GM19467 (cell line): ENCODE results near the gene LTBP1.

ENCODE experiments used
- ATAC-seq: cut with Tn5 transposase; IDR thresholded peaks from one replicate; pipeline ENCODE4 v1.9.1; 2021; ENCODE audit warnings: mild to moderate bottlenecking, moderate library complexity; ENCODE audit not compliant: unreplicated experiment

LTBP1 gene

DNA sequence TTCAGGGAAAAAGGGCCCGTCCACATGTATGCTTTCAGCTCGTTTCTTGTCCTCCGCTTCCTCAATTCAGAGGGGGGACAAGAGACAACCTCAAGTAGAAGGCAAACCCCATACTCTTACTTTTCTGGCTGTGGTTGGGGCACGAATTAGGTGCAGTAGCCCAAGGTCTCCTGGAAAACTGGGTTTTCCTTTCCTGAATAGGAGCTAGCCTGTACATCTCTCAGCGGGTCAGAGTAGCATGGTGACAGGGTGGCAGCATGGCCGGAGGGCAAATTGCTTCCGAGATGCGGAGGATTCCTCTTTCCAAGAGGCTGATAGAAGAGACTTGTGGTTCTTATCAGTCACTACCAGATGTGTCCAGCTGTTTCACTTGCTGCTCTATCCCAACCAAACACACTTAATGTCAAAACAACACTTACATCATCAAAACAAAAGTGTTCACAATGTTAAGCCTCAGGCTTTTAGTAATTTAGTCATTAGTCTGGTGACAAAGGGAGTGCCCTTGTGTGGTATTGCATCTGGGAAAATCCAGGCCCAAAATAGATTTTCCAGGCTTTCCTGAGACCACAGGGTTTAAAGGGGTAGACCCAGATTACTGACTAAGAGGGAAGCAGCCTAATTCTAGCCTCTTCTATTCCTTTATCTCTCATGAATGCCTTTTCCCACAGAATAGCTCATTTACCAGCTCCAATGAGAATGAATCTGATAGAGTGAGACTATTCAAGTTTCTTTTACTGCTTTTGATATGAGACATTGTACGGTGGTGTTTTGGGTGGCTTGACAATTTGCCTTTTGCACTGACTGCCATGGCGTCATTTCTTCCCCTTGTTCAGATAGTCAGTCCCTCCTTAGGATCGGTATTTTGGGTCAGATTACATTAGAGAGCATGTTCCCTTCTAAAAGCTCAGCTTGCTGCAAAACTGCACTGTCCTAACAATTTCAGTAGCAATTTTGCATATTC lies 162.0 kb downstream of the LTBP1 start:
- no peak for ATAC-seq

DNA sequence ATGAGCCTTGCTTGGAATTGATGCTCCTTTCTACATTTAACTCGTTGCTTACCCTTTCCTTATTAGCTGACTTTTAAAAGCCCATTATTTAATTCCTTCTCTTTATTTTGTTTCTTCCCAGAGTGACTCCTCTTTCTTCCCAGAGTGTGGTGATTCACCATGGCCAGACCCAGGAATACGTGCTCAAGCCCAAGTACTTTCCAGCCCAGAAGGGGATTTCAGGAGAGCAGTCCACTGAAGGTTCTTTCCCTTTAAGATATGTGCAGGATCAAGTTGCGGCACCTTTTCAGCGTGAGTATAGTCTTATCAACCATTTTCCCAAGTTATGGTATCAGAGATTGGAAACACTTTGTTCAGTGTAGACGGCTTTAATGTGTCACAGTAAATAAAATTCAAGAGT lies 163.7 kb downstream of the LTBP1 start:
- ATAC-seq = no peak

DNA sequence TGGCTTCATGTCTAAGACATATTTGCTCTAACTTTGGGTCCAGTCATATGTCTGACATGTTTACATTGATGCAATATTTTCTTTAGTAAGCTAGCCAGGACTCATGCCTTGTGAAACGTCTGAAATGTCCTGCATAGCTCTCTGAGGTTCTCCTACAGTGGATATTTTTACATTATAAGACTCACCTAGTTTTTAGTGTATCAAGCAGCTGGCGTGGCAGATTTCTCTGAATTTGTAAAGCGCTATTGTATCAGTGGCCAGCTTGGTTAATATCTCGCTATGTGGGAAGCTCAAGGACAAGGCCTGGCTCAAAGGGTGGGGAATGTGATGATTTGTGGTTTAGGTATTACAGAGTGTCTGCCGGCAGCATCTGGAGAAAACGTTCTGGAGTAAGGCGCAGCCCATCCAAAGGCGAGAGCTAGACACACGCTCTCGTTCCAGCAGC lies 164.3 kb downstream of the LTBP1 start:
- ATAC-seq = no peak

DNA sequence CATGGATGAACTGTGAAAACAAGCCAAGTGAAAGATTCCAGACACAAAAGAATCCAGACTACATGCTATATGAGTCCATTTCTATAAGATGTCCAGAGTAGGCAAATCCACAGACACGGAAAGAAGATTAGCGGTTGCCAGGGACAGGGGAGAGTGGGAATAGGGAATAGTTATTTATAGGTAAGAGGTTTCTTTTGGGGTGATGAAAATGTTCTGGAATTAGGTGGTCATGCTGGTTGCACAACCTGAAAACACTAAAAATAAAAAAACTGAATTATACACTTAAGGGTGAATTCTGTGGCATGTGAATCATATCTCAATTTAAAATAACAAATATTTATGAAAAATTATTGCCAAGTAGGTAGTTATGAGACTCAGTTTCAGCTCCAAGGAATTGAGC lies 168.4 kb downstream of the LTBP1 start:
- no peak for ATAC-seq

DNA sequence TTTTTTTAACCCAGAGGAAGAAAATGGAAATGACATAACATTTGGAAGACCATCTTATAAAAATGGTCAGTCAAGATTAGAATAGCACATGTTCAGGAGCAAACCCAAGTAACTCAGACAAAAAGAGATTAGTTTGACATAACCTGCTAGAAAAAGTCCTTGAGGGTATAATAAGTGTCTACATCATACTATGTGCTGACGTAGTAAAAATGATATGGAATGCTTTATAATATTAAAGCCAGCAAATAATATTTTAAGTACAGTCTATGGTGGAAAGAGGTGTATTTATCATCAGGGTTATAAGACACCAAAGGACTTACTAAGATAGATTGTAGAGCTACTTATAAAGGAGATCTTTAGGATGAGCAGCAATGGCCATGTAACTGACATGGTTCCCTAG lies 169.0 kb downstream of the LTBP1 start:
- ATAC-seq = no peak

DNA sequence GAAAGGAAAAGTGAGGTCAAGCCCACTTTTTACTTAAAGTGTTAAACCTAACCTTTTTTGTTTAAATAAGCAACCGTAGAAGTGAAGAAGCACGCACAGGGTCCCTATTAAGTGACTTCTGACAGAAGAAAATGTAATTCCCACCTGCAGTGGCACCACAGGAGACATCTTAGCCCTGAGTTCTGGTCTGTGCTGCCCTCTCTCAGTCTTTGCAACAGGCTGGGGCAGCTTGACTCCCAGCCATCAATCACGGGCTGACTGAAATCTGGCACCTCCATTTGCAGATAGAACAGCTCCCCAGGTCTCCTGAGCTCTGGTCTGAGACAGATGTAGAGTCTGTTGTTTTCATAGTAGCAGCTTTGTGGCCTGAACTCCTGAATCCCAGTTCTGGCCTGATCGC lies 170.0 kb downstream of the LTBP1 start:
- ATAC-seq = no peak

DNA sequence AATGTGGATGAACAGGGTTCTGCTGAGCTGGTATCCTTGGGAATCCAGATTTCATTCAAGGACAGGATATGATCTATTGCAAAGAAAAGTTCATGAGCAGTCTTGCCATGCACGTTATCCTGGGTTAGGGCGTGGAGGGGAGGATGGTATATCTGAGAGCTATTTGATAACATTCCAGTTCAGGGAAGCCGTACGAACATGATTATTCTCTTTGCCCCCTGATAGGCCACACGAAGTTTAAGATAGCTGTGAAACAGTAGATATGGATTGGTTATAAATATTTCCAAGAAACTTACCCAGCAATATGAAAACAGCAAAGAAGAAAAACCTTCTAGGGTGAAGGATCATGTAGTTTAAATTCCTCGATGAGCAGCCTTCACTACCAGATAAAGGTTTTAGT lies 171.9 kb downstream of the LTBP1 start:
- no peak for ATAC-seq

DNA sequence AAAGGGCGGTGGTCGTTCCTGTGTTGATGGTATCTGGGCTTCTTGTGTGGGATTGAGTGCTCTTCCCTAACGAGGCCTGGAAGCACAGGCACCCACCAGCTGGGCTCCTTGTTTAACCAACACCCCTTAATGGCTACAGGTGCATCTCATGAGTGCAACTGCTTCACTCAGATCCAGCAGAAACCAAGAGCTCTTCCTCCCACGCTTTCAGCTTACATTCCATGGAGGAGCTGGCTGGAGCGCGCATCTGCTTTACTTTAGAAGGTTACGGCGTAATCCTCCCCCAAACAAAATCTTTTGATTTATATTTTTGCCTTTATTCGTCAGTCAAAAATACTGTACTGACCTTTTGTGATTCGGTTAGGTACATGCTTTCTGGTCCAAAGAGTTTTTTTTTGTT lies 174.7 kb downstream of the LTBP1 start:
- no peak for ATAC-seq

DNA sequence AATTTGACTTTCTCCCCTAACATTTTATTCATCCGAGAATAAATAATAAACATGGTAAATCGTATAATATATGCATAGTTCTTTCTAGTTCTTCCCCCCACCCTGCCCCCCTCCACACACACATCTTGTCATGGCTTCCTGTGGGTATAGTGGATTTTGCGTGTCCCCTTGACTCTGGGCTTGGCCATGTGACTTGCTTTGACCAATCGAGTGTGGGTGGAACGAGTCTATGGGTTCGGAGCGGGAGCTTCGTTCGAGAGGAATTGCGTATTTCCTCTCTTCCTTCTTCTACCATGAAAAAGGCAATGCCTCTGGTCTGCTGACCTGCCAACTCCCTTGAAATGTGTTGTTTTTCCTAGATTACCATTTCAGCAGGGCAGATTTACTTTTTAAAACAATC lies 175.2 kb downstream of the LTBP1 start:
- no peak for ATAC-seq

DNA sequence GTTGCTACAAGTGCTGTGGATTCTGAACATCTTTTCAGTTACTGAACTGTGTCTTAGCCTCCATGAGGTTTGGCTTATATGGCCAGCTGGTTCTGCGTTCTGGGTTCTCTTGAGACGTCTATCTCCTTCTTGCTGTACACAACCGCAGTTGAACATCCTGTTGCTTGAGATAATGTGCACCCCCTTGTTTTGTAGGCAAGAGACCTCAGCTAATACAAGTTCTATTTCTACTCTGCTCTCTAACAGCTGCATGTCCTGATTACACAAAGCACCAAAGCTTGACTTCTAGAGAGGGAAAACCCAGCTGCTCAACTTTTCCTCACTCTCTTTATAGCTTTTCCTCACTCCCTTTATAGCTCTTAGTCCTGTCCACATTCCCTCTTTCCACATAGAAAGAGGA lies 176.0 kb downstream of the LTBP1 start:
- no peak for ATAC-seq

DNA sequence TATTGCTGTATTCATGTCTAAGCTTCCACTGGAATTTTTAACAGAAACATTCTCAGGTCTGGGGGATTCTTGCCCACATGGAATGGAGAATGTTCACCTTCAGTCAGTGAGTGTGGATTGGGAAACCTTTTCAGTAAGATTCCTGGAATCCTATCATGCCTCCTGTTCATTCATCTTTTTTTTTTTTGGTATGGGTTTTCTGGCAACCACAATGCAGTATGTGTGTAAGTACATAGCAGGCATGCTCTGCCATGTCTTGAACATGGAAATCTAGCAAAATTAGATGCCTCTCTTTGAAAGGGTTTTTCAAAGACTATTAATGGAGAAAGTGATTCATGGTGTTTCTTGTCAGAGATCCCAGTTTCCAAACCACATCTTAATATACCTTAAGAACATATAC lies 176.5 kb downstream of the LTBP1 start:
- no peak for ATAC-seq

DNA sequence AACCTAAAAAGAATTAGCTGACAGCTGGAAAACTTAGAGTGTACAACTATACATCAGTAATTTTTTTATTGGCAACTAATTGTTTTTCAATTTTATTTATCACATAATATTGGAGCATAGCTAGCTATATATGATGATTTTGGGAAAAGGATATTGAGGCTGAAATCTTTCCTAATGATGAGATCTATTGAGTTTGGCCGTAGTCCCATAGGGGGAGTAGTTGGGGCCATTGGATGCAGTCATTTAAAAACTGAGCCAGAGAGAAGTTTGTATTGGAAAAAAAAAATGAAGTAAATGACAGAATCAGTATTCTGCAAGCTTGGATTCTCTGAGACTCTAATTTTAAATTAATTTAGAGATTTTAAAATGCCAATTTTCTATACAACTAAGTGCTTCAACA lies 179.8 kb downstream of the LTBP1 start:
- no peak for ATAC-seq

DNA sequence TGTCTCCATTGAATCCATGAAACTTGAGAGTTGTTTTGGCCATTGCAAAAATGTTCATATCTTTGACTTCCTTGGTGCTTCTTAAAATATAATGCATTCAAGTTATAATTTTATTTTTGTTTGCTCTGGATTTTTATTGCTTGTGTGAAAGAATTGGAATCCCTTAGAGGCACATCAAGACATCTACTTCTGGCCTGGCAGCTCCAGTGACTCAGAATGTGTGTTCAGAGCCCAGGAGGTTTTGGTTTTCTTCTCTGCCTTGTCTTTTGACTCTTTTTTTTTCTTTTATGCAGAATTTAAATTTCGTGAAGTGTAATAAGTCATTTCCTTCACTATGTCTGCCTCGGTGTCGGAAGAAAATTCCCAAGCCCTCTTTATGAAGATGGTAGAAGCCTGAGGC lies 180.2 kb downstream of the LTBP1 start:
- no peak for ATAC-seq

DNA sequence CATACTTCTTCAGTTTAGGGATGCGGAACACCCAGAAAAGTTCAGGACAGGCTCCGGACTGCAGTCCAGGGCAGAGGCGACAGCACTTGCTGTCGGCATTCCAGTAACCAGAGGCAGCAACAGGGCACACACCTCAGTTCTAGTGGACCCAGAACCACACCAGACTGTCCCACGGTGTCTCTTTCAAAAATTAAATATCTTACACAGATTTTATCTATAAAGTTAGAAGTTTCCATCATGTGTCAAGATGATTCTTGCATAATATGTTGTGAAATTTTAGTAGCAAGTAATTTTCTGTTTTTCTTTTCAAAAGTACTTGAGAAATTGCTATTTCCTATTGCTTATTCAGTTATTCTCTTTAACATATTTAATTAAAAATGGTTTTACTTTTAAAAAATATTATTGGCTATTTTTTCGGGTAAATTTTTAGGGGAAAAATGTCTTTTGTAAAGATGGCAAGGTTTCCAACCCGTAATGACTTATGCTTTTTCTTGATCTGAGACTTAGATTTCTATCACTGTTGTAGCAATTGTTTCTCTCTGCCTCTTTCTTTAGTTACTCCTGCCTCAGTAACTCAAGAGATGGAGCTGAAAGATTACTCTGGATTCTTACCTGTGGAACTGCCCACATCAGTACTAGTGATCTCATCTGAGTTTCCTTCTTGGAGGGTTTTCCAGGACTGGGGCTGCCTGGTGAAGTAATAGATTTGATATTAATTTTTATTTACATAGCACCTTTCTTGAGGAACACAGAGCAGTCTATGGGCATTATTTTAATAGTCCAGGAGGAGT lies 182.7 kb downstream of the LTBP1 start:
- ATAC-seq = no peak

DNA sequence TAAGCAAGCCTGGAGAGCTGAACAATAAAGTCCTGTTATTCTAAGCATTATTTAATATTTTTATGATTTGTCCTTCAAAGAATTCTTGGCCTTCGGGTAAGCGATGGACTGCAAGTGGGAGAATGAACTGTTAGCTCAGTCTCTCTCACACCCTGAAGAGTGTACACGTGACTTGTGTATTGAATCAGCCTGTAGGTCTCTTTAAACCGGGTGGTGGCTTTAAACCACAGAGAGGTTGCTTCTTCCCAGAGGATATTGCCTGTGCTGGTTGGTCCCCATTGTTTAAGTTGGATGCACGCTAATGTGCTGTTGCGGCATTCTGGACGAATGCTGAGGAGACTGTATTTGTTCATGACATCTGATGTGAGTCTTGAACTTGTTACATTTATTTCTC lies 183.3 kb downstream of the LTBP1 start:
- no peak for ATAC-seq

DNA sequence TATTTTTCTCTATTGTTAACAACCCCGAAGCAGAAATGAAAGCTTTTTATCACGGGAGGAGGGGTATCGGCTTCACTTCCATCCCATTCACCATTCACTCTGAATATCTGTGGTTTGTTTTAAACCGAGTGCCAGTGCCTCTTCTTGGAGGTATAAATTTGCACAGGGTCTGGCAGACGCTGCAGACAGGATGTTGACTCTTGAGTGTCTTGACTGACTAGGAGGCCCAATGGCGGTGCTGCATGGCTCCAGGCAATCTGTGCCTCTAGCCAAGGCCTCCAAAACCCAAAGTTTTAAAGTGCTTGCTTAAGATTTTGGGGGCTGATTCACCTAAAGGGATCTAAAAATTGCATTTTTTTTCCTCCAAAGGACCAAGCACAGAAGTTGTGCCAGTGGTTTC lies 183.8 kb downstream of the LTBP1 start:
- no peak for ATAC-seq

DNA sequence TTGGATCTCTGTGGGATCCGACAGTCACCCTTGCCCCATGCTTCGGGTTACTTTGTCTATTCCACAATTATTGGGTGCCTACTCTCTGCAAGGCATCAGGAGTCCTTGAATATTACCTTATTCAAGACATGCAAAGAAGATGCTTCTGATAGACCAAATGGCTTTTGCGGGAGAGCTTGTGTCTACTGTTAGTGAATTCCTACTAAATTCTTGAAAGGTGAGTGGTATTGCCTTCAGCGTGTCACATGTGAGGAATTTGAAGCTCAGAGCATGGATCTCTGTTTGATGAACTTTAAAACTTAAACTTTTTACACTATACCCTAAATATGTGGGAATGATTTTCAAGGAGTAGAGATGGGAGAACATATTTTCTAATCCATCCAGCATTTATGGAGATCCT lies 184.4 kb downstream of the LTBP1 start:
- ATAC-seq = no peak

DNA sequence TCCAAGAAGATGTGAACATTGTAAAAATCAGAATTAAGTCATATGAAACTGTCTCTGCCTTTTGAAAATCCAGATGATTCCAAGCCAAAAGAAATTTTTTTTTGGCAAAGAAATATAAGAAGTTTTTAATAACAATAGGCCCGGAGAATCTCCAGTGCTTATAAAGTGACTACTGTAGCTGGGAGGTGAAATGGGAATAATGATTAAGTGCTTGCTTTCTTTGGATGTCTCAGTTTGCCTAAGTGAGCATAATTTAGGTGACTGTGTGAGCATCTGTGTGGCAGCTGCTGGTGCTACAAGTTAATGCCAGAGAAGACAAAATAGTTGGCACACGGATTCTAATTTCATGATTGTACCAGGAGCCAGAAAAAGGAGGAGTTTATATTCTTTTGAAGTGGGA lies 185.0 kb downstream of the LTBP1 start:
- ATAC-seq = no peak

DNA sequence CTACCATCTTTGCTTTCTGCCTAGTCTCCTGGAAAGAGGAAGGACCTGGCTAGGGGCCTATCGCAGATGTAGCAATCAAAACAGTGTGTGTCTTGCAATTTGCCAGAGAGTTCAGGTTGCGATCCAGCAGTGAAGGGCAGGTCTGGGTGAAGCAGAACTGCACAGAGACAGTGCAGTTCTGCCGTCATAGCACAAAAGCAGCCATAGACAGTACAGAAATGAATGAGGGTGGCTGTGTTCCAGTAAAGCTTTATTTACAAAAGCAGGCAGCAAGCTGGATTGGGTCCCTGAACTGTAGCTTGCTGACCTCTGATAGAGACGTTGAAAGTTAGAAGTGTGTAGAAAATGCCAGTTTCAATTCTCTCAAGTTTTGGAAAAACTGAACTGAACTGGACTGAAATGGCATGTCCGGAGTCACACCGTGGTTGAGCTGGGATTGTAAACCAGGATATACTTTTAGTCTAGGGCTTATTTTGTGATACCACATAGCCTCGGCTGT lies 186.8 kb downstream of the LTBP1 start:
- no peak for ATAC-seq

DNA sequence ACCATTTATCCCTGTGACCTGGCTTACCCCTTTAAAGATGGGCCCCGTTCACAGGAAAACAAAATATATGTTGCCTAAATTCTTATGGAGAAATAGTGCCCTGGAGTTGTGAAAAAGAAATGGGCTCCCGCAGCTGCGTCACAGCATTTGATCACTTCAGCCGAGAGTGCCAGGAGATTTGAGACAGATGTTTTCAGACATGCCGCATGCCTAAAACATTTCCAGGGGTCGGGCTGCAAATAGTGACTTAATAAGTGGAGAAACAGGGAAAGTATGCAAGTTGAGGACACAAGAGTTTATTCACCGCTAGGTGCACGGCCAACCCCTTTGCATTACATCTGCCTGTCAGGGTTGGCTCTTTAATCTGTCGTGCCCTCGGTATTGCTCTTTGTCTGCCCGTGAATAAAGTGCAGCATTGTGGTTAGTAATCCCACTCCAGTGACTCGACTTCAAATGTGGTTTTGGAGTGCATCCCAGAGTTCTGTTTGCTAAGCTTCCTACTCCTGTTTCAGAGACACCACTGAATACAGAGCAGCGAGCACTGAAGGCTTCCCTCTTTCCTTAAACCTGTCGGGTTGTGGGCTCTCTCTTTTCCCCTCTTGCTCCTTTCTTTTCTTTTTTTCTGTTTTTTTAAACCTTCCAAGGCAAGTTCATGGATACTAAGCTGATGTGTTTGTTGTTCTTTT lies 187.5 kb downstream of the LTBP1 start:
- no peak for ATAC-seq

DNA sequence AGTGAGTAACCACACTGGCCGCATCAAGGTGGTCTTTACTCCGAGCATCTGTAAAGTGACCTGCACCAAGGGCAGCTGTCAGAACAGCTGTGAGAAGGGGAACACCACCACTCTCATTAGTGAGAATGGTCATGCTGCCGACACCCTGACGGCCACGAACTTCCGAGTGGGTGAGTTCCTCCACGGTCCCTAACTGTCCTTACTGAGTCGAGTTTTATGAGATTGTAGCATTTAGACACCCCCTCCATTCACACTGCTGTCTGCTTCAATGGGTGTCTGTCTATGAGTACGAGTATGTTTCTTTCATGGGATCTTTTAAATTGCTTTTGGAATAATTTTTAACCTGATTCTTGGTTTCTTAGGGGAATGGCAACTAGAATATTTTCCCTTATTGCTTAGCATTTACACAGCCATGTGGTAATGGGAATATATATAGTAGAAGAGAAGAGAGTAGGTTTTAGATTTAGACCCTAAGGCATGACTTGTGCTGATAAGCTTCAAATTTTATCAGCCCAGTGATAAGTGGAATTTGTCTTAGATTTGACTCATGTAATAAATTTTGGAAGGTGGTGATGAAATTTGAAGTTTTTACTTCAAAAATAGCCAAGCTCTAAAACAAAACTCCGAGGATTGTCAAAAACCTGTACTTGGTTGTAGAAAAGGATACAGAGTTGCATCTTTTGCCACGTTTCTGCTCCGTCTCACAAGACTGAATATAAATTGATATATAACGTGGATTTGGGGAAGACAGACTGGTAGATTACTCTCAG lies 188.2 kb downstream of the LTBP1 start:
- ATAC-seq = no peak
